Measurements from ENCODE around the gene INPPL1.

The INPPL1 gene

DNA sequence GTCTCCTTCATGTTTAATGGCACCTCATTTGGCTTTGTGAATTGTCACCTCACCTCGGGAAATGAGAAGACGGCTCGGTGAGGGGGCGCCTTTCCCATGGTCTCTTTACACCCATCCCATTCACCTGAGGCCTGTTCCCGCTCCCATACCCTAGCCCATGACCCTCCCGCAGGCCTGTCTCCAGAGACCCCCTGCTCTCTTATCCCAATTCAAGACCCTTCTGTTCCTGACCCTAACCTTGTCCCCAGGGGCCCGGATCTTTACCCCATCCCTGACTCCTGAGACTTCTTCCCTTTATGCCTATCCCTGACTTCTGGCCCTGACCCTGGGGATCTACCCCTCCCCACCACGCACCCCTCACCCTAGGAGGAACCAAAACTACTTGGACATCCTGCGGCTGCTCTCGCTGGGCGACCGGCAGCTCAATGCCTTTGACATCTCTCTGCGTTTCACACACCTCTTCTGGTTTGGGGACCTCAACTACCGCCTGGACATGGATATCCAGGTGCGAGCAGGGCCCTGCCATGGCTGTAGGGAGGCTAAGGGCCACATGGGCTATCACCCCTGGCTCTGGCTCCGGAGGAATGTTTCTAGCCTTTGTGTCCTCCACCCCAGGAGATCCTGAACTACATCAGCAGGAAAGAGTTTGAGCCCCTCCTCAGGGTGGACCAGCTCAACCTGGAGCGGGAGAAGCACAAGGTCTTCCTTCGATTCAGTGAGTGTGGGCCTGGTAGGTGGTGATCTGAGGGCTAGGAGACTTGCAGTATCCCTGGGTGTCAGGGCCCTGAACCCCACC is 7.9 kb downstream of the INPPL1 start:
- no peak for DNase-seq

DNA sequence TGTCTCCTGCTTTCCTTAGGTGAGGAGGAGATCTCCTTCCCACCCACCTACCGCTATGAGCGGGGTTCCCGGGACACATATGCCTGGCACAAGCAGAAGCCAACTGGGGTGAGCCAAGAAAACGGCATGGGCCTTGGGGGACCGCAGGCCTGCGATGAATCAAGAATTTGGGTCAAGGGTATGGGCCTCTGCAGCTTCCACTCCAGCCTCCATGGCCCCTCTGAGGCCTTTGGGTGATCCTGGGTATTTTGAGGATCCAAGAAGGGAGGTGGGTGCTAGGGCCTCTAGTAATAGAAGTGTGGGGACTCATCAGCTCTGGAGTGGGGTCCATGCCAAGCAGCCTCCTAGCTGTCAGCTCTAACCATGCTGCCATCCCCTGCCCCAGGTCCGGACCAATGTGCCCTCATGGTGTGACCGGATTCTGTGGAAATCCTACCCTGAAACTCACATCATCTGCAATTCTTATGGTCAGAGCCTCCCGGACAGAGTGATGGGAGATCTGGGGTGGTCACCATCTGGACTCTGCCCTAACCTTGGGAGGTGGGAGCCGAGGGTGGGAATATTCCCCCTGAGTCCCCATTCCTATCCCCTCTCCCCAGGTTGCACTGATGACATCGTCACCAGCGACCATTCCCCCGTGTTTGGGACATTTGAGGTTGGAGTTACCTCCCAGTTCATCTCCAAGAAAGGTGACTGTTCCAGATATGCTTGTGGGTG is 8.6 kb downstream of the INPPL1 start:
- DNase-seq = no peak

DNA sequence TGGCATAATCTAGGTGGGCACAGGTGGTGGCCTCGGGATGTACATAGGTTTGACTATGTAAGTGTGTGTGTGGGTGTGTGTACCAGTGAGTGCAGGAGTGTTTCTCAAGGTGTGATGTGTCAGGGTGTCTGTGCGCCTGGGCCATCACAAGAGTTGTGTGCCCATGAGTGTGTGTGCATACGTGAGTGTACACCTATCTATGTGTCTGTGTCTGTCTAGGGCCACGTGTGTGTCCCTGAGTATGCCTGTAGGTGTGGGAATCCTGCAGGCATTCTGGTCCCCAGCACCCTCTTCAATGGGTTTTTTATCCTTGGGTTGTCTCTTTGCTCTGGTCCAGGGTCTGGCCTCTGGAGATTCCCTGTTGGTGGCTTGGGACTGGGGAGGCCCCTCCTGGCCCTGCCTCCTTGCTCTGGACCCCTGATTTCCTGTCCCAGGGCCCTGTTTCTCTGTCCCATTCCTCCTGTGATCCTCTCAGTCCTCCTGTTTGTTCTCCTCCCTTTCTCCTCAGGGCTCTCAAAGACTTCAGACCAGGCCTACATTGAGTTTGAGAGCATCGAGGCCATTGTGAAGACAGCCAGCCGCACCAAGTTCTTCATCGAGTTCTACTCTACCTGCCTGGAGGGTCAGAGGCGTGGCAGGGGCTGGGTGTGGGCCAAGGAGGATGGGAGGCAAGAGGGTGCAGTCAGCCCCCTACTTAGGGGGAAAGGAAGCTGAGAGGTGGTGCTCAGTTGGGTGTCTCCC is 9.4 kb downstream of the INPPL1 start:
- no peak for DNase-seq

DNA sequence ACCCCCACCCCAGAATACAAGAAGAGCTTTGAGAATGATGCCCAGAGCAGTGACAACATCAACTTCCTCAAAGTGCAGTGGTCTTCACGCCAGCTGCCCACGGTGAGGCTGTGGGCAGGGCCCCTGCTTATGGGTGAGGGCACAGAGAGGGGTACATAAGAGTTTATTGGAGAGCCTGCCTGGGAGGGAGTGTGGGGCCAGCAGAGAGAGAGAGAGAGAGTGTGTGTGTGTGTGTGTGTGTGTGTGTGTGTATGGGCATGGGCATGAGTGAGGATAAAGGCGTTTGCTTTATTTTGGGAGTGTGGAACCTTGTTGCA is 9.9 kb downstream of the INPPL1 start:
- DNase-seq = no peak

DNA sequence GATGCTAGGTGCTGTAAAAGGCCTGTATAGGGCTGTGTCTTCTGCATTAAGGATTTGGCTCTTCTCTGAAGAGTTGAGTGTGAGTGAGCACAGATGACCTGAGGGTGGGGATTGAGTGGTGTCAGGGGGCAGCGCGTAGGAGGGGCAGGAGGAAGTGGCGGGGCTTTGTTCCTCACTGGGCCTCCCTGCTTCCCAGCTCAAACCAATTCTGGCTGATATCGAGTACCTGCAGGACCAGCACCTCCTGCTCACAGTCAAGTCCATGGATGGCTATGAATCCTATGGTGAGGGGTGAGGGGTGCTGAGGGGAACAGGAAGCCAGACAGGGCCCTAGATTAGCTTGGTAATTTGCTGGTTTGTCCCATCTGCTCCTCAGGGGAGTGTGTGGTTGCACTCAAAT is 10.4 kb downstream of the INPPL1 start:
- no peak for DNase-seq

DNA sequence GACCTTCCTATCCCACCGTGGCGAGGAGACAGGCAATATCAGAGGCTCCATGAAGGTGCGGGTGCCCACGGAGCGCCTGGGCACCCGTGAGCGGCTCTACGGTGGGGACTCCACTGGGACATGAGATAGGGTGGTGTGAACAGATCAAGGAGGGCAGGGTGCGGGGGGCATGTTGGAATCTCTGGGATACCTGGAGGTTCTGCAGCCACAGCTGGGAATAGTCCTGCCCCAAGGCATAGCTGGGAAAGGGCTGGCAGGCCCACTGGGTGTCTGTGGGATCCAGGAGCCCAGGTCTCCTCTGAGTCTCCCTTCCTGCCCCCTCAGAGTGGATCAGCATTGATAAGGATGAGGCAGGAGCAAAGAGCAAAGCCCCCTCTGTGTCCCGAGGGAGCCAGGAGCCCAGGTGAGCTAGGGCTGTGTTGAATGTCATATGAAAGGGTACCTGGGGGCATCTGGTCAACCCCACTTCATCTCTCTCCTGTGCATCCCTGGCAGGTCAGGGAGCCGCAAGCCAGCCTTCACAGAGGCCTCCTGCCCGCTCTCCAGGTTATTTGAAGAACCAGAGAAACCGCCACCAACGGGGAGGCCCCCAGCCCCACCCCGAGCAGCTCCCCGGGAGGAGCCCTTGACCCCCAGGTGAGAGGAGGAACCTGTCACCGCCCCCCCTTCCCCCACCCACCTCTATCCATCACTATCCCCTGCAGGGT is 10.9 kb downstream of the INPPL1 start:
- DNase-seq = no peak

GRCh38 chr11:72236083-72236697 is 11.6 kb downstream of the INPPL1 start:
- DNase-seq = no peak

DNA sequence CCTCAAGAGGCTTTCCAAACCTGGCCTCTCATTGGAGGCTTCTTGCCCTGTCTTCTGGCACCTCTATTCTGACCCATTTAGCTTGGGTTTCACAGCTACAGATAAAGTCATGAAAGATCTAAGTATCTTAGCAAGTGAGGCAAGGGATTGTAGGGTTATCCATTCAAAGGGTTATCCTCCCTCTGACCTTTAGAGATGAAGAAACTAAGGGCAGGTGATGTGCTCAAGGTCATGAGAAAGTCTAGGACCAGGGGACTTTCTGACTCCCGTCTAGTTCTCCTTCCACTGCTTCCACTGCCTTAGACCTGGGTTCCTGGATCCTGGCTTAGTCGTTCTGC is 12.2 kb downstream of the INPPL1 start:
- no peak for DNase-seq

- DNase-seq = no peak
These were observed 12.8 kb downstream of the INPPL1 start for GRCh38 chr11:72237112-72237931.

GRCh38 chr11:72238040-72238450 is 13.5 kb downstream of the INPPL1 start:
- DNase-seq = no peak

- DNase-seq = no peak
These were observed 14.1 kb downstream of the INPPL1 start for GRCh38 chr11:72238492-72239312.

GRCh38 chr11:72239313-72239848 is 14.8 kb downstream of the INPPL1 start:
- no peak for DNase-seq

DNA sequence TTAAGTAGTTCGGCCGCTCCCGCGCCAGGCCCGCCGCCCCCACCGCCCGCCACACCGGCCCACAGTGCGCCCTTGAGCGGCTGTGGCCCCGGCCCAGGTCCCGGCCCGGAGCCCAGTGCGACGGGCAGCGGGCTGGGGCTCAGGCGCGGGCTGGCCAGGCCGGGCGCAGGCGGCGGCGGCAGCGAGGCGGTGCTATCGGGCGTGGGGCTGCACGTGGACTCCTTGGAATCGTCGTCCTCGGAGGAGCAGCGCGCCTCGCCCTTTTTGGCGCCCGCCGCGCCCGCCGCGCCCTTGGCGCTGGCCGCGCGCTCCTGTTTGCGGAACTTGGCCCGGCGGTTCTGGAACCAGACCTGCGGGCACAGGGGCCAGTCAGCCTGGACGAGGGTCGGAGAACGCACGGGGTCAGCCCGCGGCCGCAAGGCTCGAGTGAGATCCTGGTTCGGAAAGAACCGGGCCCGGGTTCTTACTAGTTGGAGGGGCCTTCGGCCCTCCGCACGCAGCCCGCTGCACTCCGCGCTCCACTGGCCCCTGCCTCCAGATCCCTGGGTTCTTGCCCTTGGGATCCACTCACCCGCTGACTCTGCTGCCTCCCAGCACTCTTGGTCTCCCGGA is 15.4 kb downstream of the INPPL1 start:
- no peak for DNase-seq

DNA sequence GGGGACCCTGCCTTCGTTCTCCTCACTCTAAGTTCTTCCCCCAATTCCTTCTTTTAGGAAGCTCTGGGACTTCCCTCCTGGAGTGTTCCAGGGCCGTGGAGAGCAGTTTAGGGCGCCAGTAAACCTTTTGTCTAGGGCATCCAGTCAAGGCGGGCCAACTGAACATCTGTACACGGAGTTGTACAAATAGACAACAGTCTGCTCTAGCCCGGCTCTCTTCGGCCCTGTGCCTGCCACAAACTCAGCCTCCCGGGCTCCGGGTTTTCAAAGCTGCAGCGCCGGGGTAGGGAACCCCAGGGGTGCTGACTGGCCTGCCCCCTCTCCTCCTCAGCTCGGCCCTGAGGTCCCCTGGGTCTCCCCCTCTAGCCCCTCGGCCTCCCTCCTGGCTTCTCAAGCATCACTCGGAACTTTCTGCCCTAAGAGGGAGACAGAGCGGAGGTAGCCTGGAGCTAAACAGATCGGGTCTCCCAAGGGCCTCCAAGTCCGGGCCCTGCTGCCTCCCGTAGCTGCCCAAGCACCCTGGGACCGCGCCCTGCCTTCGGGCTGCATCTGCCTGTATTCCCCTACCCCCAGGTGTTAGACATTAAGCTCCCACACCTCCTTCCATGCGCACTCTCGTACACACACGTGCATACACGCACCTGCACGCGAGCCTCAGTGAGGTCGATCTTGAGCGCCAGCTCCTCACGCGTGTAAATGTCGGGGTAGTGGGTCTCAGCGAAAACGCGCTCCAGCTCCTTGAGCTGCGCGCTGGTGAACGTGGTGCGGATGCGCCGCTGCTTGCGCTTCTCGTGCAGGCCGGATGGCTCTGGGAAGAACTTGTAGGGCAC is 16.1 kb downstream of the INPPL1 start:
- DNase-seq = no peak

DNA sequence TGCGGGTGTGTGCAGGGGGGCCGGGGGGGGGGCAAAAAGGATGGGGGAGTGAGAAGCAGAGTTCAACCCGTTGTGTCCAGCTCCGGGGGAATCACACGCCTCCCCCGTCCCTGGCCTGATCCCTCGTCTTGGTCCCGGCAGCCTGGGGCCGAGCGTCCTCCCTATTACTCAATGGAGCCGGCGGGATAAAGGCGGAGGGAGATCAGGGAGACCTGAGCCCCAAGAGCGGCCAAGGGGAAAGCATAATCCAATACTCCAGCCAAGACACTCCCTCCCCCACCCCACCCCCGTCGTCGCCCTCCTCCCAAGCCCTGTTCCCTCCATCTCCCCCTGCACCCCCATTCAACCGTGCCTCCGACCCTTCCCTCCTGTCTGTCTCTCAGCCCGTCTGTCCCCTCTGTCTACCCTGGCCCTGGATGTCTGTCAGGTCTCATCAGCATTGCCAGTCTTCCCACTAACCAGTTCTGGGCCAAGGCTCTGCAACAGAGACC is 16.8 kb downstream of the INPPL1 start:
- DNase-seq = no peak

GRCh38 chr11:72242141-72242540 is 17.6 kb downstream of the INPPL1 start:
- no peak for DNase-seq

- no peak for DNase-seq
These were observed 18.8 kb downstream of the INPPL1 start for GRCh38 chr11:72243173-72244059.

DNA sequence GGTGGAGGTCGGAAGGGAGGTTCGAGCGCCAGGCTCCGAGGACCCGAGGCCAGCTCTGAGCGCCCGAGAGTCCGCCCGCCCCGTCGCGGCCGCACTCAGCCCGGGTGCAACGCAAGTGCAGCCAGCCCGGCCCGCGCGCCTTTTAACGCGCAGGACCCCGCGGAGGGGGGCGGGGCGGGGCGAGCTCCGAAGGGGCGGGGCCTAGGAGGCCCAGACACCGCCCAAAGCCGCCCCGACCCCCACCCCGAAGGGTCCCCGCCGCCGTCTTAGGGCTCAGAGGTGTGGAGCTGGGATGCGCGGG is 19.4 kb downstream of the INPPL1 start, which contains the start of gene PHOX2A:
PHOX2A (minus strand) TSS at position 117 of the 301 bp plus-strand sequence. CDS start 172 bp downstream, outside the sequence.
- no peak for DNase-seq

All from activated CD4-positive, alpha-beta T cell treated with anti-CD3 and anti-CD28 coated beads for 1 hour (primary cell).